ENCODE measurements around the gene SLC24A3.

The SLC24A3 gene

GRCh38 chr20:19301142-19301541, 88.7 kb downstream of the SLC24A3 start:
- no peak for DNase-seq (ENCODE audit: low read depth)
- no peak for TF ChIP-seq CTCF (conservative IDR thresholded peaks at IDR 0.05; ENCODE audit: low read length)
- no peak overlapping the region for H3K4me3 ChIP-seq (ENCODE audit: low read length)

- H3K4me3 ChIP-seq (ENCODE audit: low read length): no peak overlapping the region
- DNase-seq (ENCODE audit: low read depth): no peak
- no peak for TF ChIP-seq CTCF (conservative IDR thresholded peaks at IDR 0.05; ENCODE audit: low read length)
Measured at GRCh38 chr20:19301843-19302242, 89.4 kb downstream of the SLC24A3 start.

GRCh38 chr20:19302714-19303113, 90.3 kb downstream of the SLC24A3 start:
- TF ChIP-seq CTCF (conservative IDR thresholded peaks at IDR 0.05; ENCODE audit: low read length): no peak
- no peak overlapping the region for H3K4me3 ChIP-seq (ENCODE audit: low read length)
- DNase-seq (ENCODE audit: low read depth): no peak

- no peak for TF ChIP-seq CTCF (conservative IDR thresholded peaks at IDR 0.05; ENCODE audit: low read length)
- H3K4me3 ChIP-seq (ENCODE audit: low read length): no peak overlapping the region
- DNase-seq (ENCODE audit: low read depth): no peak
Measured at GRCh38 chr20:19304389-19304788, 91.9 kb downstream of the SLC24A3 start.

- no peak for DNase-seq (ENCODE audit: low read depth)
- no peak for TF ChIP-seq CTCF (conservative IDR thresholded peaks at IDR 0.05; ENCODE audit: low read length)
- H3K4me3 ChIP-seq (ENCODE audit: low read length): no peak overlapping the region
Measured at GRCh38 chr20:19304886-19305415, 92.5 kb downstream of the SLC24A3 start.

- H3K4me3 ChIP-seq (ENCODE audit: low read length): no peak overlapping the region
- no peak for DNase-seq (ENCODE audit: low read depth)
- no peak for TF ChIP-seq CTCF (conservative IDR thresholded peaks at IDR 0.05; ENCODE audit: low read length)
Measured at GRCh38 chr20:19308146-19308545, 95.7 kb downstream of the SLC24A3 start.

GRCh38 chr20:19310541-19310940, 98.1 kb downstream of the SLC24A3 start:
- no peak for DNase-seq (ENCODE audit: low read depth)
- no peak overlapping the region for H3K4me3 ChIP-seq (ENCODE audit: low read length)
- TF ChIP-seq CTCF (conservative IDR thresholded peaks at IDR 0.05; ENCODE audit: low read length): no peak

Measured in AG10803 (cell line).